HG02763 (cell line): ENCODE results near the gene IQSEC1.

Source experiments
- ATAC-seq: cut with Tn5 transposase; IDR thresholded peaks from one replicate; pipeline ENCODE4 v1.9.1; 2021; ENCODE audit warnings: mild to moderate bottlenecking, moderate library complexity; ENCODE audit not compliant: unreplicated experiment

IQSEC1 gene

GRCh38 chr3:13107661-13108060, 34.4 kb upstream of the IQSEC1 start:
- no peak for ATAC-seq

- ATAC-seq, result no peak
Measured at GRCh38 chr3:13106308-13107001, 33.2 kb upstream of the IQSEC1 start.

- ATAC-seq, result no peak
Measured at GRCh38 chr3:13105896-13106250, 32.6 kb upstream of the IQSEC1 start.

- ATAC-seq, result no peak
Measured at GRCh38 chr3:13105181-13105895, 32.1 kb upstream of the IQSEC1 start.

GRCh38 chr3:13104511-13104910, 31.3 kb upstream of the IQSEC1 start:
- no peak for ATAC-seq

GRCh38 chr3:13103416-13104058, 30.3 kb upstream of the IQSEC1 start:
- ATAC-seq, result no peak

GRCh38 chr3:13102386-13103345, 29.4 kb upstream of the IQSEC1 start:
- ATAC-seq, result no peak

- no peak for ATAC-seq
Measured at GRCh38 chr3:13099707-13100106, 26.5 kb upstream of the IQSEC1 start.

GRCh38 chr3:13098192-13098988, 25.2 kb upstream of the IQSEC1 start:
- no peak for ATAC-seq

- ATAC-seq, result no peak
Measured at GRCh38 chr3:13096356-13096755, 23.1 kb upstream of the IQSEC1 start.

- no peak for ATAC-seq
Measured at GRCh38 chr3:13095408-13095937, 22.2 kb upstream of the IQSEC1 start.

- ATAC-seq, result no peak
Measured at GRCh38 chr3:13093687-13094086, 20.5 kb upstream of the IQSEC1 start.

- no peak for ATAC-seq
Measured at GRCh38 chr3:13092621-13093617, 19.7 kb upstream of the IQSEC1 start.

- ATAC-seq, result peak; percentile 39
Measured at GRCh38 chr3:13091898-13092611, 18.8 kb upstream of the IQSEC1 start.

- peak; percentile 47 for ATAC-seq
Measured at GRCh38 chr3:13088028-13089006, 15.1 kb upstream of the IQSEC1 start.

GRCh38 chr3:13087320-13087990, 14.2 kb upstream of the IQSEC1 start:
- no peak for ATAC-seq
